Left ventricle myocardium superior (tissue), 1 donor: ENCODE data around the gene KANSL3. TPM values are rescaled to one million over a fixed set of nuclear protein-coding genes. Genes with fewer than 3 reads are reported as not detected.
A peak's percentile ranks its signal among the peaks of the same experiment; 100 is the strongest.
"Not testable (repeated sequence)": the region's sequence is repeated elsewhere in the genome, so short reads cannot be mapped to it uniquely, and the experiment has no call there.

Source experiments
- ATAC-seq: fragments of 200-7000 bp; cut with Tn5 transposase; one replicate; pipeline ENCODE4 v1.9.1; 2020; ENCODE audit warnings: mild to moderate bottlenecking, moderate library complexity
- DNase-seq: peaks from one replicate; pipeline ENCODE4 v3.0.0-alpha.2; 2020
- intact Hi-C: fragments of 100-400 bp; cut with micrococcal nuclease; formaldehyde crosslinking; loops from one replicate; pipeline ENCODE4 v1.11.0; 2022
- total RNA-seq: library from RNA; stranded (reverse); fragmentation: NEBNext Ultra II Directional; extraction: Animal tissue kit (Norgen Biotek cat#: 25700); gene quantifications from one replicate; pipeline ENCODE4 v1.2.1, GENCODE V29; 2021
- donor health status: DM: no; HTN: yes; CAD: no; lungs with severe emphysema.

The KANSL3 gene
- total RNA-seq, 1 donor from 2014 or later = 30.9 TPM

DNA sequence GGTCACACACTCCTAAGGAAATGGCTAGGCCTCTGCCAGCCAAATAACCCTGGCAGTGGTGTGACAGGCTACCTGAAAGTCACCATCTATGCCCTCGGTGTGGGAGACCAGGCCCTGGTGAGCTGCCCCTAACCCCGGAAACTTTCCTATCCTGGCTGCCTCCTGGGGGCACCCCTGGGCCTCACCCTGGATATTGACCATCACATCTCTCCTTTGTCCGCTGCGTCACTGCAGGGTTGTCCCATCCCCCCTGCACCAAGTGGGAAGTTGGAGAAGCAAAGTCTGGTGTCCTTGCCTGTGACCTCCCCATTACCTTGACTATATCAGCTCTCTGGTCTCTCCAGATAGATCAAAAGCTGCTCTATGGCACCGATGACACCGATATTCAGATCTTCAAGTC, 23.2 kb upstream of the KANSL3 start:
- intact Hi-C loops = no loop called here
- no peak for DNase-seq
- ATAC-seq = no peak

DNA sequence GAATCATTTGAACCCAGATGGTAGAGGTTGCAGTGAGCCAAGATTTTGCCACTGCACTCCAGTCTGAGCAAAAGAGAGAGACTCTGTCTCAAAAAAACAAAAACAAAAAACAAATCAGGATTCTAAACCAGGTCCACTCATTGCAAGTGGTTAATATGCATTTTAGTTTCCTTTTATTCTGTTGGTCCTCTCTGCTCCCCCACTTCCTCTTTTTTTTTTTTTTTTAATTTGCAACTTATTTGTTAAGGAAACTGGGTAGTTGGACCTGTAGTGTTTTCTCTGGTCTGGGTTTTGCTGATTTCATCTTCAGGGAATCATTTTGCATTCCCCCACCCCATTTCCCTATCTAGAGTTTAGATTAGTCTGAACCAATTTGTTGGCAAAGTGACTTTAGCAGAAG, 18.4 kb upstream of the KANSL3 start:
- no peak for DNase-seq
- intact Hi-C loops = no loop called here
- no peak for ATAC-seq

DNA sequence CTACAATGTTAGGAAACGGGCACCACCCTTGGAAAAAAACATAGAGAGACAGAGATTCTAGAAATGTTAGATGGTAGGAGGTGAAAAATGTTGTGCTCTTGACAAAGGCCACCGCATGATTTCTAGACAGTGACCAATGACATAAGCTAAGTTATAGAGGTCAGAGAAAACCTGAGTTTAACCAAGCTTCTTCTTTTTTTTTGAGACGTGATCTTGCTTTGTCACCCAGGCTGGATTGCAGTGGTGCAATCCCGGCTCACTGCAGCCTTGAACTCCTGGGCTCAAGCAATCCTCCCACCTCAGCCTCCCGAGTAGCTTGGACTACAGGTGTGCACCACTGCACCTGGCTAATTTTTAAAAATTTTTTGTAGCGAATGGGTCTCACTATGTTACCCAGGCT, 17.4 kb upstream of the KANSL3 start:
- ATAC-seq (no peak), DNase-seq (no peak)
- intact Hi-C loops = no loop called here

DNA sequence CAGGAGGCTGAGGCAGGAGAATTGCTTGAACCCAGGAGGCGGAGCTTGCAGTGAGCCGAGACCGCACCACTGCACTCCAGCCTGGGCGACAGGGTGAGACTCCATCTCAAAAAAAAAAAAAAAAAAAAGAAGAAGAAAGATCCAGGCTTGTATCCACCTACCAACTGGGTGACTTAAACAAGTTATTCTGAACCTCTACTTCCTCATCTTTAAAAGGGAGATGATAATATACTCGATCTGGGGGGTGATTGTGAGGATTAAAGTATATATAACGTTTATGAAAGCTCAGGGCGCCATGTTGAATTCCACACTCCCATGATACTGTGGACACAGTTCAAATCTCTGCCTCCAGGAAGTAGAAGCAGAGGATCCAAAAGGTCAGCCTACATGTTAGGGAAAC, 16.7 kb upstream of the KANSL3 start:
- ATAC-seq, intact Hi-C loops, DNase-seq: not testable (repeated sequence)

DNA sequence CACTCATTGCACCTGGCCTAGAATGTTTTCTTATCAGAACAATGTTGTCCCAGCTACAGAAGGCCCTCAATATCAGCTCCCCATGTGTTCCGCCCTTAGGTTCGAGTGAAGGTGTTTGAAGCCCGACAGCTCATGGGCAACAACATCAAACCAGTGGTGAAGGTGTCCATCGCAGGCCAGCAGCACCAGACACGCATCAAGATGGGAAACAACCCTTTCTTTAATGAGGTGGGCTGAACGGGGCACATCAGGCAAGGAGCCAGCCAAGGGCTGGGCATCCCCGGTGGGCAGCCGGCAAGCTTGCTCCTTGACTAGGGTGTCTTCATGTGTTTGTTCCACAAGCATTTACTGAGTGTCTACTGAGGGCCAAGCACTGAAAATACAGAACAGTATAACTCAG, 13.7 kb upstream of the KANSL3 start:
- no peak for DNase-seq
- intact Hi-C loops = no loop called here

DNA sequence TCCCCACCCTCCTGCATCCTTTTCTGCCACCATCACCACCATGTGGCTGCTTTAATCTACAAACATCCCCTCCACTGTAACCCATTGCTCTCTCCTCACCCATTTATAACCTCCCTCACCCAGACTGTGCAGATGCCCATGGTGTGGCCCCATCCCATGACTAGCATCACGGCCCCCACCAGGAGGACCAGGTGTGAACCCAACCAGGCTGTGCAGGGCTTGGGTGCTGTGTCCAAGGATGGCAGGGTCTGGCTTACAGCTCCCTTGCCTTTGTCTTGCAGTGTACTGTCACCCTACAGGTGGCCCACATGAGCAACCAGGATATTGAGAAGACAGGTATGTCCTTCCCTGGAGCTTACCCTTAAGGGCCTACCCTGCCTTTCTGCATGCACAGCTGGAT, 11.2 kb upstream of the KANSL3 start:
- ATAC-seq (no peak), DNase-seq (no peak)
- intact Hi-C loops = no loop called here

More for the DNA sequence above, 13.7 kb upstream of the KANSL3 start:
- no peak for ATAC-seq

DNA sequence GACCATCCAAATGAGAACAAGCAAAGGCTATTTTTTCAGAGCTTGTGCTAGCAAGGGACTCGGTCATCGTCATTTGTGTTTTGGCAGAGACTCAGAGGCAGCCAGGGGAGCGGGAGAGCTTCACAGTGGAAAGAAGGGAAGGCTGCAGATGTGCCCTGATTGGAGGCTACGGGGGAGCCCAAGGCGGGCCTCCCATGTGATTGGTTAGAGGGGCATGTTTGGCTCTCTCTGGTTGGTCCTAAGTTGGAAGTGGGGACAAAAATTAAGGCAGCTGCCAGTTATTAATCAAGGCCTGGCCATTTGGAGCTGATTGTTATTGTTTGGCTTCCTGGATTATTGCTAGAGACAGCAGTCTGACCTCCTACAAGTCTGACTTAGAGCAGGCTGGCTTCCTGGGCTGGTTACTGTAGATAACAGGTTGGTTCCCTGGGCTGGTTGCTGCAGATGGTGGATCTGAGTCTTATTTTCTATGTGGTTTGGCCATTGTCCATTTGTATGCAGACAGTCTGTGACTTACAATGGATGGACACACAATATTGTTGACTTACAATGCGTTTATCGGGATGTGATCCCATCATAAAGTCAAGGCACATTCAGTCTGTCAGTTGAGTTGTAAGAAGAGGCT, 10.3 kb upstream of the KANSL3 start:
- intact Hi-C loops = no loop called here
- ATAC-seq (no peak), DNase-seq (no peak)

DNA sequence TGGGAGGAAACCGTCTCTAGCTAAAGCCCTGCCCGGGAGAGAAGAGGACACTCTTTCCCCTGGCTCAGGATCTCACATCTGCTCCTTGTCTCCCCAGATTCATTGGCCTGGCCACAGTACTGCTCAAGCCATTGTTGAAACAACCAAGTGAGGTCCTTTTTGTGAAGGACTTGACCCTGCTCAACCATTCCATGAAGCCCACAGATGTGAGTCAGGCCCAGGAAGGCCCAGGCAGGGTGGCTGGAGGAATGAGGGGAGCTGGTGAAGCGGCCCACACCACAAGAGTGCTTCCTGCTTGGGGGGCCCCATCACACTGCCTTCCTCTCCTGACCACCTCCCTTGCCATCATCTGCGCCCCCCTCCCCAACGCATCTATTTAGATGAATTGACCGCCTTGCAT, 9.6 kb upstream of the KANSL3 start:
- ATAC-seq (no peak), DNase-seq (no peak)
- intact Hi-C loops = no loop called here

DNA sequence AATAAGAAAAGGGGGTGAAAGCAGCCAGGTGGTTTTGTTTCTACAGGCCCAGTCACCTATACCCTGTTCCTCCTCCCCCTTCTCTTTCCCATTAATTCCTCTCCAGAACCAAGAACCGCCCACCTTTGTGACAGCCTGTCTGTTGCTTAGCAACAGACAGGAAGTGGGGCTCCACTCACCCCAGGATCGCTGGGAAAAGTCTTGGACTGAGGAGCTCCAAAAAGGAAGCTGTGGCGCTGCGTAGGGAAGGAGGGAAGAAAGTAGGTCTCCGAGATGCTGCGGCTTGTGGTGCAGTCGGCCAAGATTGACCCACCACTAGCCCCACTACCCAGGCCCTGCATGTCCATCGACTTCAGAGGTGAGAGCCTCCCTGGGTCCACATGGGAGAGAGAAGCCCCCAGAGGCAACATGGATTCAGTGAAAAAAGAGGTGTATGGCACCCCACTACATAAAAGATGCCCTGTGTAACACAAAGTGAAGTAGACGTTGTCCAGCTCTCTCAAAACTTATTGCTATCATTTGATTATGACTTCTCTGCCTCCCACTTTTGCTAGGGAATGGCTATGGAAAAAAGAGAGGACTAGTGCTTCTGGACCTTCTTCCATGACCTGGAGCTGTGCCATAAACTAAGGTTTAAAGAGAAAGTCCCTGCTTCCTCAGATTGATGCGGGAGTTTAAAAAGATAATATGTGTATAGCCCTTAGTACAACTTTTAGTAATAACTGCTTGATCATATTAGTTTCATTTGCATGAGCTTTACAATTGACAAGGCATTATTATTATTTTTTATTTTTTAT, 4.7 kb upstream of the KANSL3 start, which contains the start of gene FER1L5:
Gene FER1L5, plus strand, starts transcription at position 201 of the 797 bp plus-strand sequence. Its CDS starts 73 bp downstream, at position 274.
- DNase-seq = no peak
- intact Hi-C loops = no loop called here
- no peak for ATAC-seq

DNA sequence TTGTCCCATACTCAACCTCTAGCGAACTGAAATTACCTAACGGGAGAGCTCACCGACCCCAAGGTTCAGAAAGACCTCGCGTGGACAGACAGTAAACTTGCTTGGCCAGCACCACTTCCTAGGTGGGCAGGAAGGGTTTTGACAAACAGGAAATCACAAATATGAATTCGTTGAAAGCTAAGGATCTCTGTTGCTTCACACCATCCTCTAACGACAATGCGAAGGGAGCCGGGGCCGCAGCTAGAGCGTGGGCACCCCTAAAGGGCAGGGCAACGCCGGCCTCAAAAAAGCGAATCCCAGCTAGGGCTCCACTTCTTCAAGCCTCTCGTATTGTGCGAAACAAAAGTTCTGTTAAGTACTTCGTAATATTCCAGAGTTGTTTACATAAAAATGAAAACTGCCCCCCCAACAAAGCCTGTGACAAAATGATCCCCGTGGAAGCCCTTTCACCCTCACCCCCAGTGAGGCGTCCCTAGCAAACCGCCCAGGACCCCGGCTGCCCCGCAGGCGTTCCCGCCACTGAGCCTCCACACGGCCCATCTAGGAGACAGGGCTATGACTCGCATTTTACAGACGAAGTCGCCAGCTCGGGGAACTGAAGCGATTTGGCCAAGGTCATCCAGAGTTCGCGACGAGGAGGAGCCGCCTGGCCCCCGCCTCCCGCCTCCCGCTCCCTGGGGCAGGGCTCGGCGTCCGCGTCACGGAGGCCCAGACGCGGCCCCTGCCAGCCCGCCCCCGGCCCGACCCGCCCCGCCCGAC, 548 bp downstream of the KANSL3 start:
- intact Hi-C loops = no loop called here
- peak; percentile 93 for DNase-seq
- ATAC-seq = peak; percentile 93

DNA sequence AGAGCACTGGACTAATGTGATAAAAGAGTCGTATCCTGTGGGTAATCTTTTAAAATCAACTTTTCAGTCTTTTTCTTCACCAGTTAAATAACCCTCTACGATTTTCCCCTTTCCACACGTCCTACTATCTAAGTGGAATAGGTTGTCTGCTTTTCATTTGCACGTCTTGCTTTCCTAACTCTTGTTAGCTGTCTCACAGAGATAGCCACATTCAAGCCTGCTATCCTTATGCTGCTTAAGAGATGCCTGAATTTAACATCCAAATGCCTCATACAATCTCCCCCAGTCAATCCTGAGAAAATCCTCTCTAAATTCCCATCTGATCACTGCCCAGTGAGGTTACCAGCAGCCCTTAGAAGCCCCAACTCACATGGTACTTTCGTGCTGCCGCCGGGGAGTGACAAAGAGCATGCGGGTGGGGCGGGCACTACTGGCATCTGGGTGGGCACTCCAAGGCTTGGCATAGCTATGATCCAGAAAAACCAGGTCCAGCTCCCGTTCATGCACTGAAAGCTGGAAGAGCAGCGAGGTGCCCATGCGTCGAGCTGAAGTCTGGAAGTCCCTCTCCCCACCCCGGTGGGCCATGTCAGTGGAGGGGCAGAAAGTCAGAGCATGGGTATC, 1.5 kb downstream of the KANSL3 start:
- intact Hi-C loops = no loop called here
- ATAC-seq = peak; percentile 19
- DNase-seq = peak; percentile 47

DNA sequence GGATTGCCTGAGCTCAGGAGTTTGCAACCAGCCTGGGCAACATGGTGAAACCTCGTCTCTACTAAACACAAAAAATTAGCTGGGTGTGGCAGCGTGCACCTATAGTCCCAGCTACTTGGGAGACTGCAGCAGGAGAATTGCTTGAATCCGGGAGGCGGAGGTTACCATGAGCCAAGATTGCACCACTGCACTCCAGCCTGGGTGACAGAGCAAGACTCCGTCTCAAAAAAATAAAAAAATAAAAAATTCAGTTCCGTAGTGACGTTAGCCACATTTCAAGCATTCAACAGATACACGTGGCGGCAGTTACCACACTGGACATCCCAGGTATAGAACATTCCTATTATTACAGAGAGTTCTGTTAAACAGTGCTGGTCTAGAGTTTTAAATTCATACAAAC, 4.5 kb downstream of the KANSL3 start:
- DNase-seq = no peak
- intact Hi-C loops = no loop called here
- no peak for ATAC-seq

DNA sequence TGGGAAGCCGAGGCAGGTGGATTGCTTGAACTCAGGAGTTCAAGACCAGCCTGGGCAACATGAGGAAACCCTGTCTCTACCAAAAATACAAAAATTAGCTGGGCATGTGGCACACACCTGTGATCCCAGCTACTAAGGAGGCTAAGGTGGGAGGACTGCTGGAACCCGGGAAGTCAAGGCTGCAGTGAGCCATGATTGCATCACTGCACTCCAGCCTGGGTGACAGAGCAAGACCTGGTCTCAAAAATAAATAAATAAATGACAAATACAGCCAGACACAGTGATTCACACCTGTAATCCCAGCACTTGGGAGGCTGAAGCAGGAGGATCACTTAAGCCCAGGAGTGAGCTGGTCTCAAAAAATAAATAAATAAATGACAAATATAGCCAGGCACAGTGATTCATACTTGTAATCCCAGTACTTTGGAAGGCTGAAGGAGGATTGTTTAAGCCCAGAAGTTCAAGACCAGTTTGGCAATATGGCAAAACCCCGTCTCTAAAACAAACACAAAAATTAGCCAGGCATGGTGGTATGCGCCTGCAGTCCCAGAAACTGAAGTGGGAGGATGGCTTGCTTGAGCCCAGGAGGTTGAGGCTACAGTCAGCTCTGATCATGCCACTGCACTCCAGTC, 6.2 kb downstream of the KANSL3 start:
- no peak for DNase-seq
- ATAC-seq = no peak
- intact Hi-C loops = no loop called here

DNA sequence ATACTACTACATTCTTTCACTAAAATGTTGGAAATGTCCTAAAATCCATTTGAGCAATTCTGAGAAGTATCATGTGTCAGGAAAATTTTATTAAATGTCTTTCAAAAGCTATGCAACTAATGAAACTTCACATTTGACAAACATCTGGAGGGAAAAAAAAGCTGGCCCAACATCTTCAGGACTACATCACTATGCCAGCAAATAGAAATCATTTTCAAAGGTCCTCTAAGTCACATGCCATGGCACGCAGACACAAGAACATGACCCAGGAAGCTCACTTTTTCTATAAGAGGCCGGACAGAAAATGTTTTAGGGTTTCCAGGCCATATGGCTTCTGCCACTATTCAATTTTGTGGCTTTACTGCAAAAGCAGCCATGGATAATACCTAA, 11.6 kb downstream of the KANSL3 start:
- ATAC-seq (peak; percentile 25), DNase-seq (no peak)
- intact Hi-C loops = no loop called here

DNA sequence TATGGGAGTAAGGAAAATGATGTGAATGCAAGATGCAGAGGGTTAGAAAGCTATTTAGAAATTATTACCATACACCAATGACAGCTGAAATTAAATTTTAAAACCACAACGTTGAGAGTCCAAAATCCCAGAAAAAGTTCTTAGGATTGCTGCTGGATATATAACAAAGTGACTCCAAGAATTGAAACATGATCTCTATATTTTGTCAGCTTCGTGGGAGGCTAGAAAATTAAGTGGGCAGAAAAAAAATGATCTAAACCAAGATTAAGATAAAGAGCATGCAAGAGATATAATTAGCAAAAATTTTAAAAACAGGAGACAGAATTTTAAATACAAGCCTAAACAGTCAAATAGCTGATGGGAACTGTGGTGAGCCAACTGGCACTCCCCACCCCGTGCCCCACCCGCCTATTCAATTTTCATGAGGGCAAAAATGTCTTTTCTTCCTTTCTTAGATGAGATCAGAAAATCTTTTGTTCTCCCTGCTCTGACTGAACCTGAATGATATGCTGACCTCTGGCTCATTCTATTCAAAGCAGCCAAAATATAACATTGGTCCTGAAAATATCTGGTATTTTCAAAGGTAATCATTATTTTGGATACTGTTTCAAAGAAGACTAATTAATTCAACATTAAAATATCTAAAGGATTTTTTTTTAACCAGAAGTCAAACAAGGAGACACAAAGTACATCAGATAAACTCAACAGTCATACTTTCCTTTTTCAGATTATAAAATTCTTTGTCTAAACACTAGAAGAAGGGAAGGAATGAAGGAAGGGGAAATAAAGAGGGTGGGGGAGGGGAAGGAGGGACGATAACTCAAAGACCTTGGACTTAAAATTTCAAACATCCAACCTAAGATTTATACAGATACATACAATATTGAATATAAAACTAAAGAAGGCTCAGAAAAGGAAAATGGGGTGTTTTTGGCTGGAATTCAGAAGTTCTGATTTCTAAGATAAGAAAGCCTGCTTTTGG, 12.2 kb downstream of the KANSL3 start:
- DNase-seq (no peak), ATAC-seq (no peak)
- intact Hi-C loops = no loop called here

DNA sequence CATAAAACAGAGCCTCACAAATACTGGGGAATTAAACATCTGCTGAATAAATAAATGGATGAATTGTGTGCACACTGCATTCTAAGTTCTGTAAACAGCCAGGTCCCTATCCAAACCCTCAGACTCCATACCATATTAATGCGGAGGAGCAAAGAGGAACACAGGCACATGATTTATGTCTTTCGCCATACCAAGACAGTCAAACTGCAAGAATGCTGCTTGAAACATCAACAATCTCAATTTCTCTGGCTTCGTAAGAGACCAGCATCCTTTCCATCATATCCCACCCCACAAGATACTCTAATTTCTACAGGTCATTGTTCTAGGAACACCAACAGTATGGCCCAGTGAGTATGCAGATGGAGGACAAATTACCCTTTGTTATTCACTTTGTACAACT, 15.0 kb downstream of the KANSL3 start:
- ATAC-seq = no peak

DNA sequence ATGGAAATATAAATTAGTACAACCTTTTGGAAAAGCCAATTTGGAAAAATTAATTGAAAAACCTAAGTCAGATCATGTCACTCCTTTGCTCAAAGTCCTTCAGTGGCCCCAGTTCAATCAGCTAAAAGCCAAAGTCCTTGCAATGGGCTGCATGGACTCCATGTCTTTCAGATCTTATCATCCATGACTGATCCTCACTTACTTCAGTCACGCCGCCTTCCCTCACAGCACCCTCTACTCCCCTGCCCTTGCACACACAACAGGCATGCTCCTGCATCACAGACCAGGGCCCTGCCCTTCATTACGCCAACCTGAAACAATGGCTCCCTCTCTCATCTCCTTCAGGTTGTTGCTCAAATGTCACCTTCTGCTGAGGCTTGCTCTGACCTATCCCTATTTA, 15.6 kb downstream of the KANSL3 start:
- ATAC-seq = no peak
- DNase-seq = no peak
- intact Hi-C loops = no loop called here

More for the DNA sequence above, 15.0 kb downstream of the KANSL3 start:
- intact Hi-C loops = no loop called here
- DNase-seq = no peak

DNA sequence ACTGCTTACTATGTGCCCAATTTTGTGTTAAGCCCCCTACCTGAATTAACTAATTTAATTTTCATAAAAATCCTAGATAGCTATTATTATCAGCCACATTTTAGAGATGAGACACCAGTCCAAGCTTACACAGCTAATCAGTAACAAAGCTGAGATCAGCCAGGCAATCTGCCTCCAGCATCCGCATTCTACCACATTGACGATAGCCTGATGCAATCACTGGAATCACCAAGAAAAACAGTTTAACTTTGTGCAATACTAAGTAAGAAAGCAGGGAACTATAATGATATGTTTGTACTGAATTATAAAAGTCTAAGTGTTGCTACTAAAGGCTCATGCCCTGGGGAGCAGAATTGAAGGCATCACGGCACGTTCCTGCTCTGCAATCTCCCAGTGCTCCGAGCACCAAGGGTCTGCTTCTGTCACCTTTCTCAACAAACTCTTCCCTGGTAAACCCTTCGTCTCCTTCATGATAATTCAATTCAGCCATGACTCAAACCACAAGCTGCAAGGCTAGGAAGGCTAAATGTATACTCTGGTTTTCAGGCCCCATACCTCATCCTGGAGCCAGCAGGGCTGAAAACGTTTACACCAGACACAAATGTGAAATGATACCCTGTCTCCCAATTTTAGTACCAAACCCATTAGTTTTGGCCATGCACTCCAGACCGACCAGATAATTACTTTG, 19.4 kb downstream of the KANSL3 start:
- ATAC-seq (no peak), DNase-seq (no peak)
- intact Hi-C loops = no loop called here
